GM12878 (cell line): Measurements from ENCODE around the gene KRT81. TPM values are rescaled to one million over a fixed set of nuclear protein-coding genes. Genes with fewer than 3 reads are reported as not detected.

Source experiments
- ATAC-seq: fragments of 200-7000 bp; cut with Tn5 transposase; 3 replicates; pipeline ENCODE4 v1.9.1; 2020; ENCODE audit warnings: mild to moderate bottlenecking, moderate library complexity
- BruUV-seq: library from RNA; stranded (reverse); fragments of 400-500 nt; replicated peaks from 2 replicates; lab custom pipeline; 2021; lab: Mats Ljungman, UMichigan
- CTCF ChIA-PET: fragments of 300-600 bp; sonication (Branson Sonifier 250); formaldehyde crosslinking; extraction: SDS; loops from one replicate; lab custom pipeline; 2021; ENCODE audit warnings: inconsistent platforms; lab: Yijun Ruan, JAX
- POLR2A ChIA-PET: fragments of 350-600 bp; formaldehyde crosslinking; extraction: SDS; loops from one replicate; lab custom pipeline; 2021; ENCODE audit warnings: inconsistent platforms; lab: Charles Lee
- RAD21 ChIA-PET: fragments of 300-600 bp; sonication (Branson Sonifier 250); formaldehyde crosslinking; loops from one replicate; lab custom pipeline; 2023; ENCODE audit warnings: antibody characterized with exemption; ENCODE audit not compliant: unreplicated experiment; lab: Charles Lee
- SMC1A ChIA-PET: fragments of 300-600 bp; sonication (Branson Sonifier 250); formaldehyde crosslinking; loops from one replicate; lab custom pipeline; 2023; ENCODE audit not compliant: unreplicated experiment, uncharacterized antibody; lab: Charles Lee
- DNase-seq: peaks from one replicate; pipeline ENCODE4 v3.0.0-alpha.2; 2011; ENCODE audit warnings: low read depth, low spot score
- FAIRE-seq: peaks from 3 replicates; lab custom pipeline; 2011; peaks lifted over from hg19 to GRCh38; lab: Jason Lieb, UNC
- H2AFZ ChIP-seq: 2 replicates; pipeline ENCODE4 v1.6.0; 2011; ENCODE audit warnings: low read depth, low read length, control low read depth; ENCODE audit not compliant: control insufficient read depth
- H3K27ac ChIP-seq: 2 replicates; pipeline ENCODE4 v1.5.1; 2011; ENCODE audit warnings: control low read depth; ENCODE audit not compliant: control insufficient read depth, insufficient read depth
- H3K27me3 ChIP-seq, 2 experiments: replicated peaks in 1 of 2; 2 replicates each; pipeline versions ENCODE4 v1.6.0 to v1.6.1; 2011; ENCODE audit warnings: low read length in 1 of 2; ENCODE audit not compliant: control insufficient read depth in 2 of 2, insufficient read depth in 2 of 2
- H3K36me3 ChIP-seq, 2 experiments: 2 replicates each; pipeline ENCODE4 v1.5.1; 2011; ENCODE audit warnings: low read length in 1 of 2; ENCODE audit not compliant: control insufficient read depth in 2 of 2, insufficient read depth in 2 of 2
- H3K4me1 ChIP-seq: 2 replicates; pipeline ENCODE4 v1.6.1; 2011; ENCODE audit warnings: mild to moderate bottlenecking, low read length, moderate library complexity, mixed read lengths; ENCODE audit not compliant: control insufficient read depth, insufficient read depth
- H3K4me2 ChIP-seq: 2 replicates; pipeline ENCODE4 v1.6.0; 2011; ENCODE audit warnings: control low read depth; ENCODE audit not compliant: control insufficient read depth, insufficient read depth
- H3K4me3 ChIP-seq: fragments of 200-600 bp; sonication (generic); 2 replicates; pipeline ENCODE4 v1.5.1; 2016
- H3K79me2 ChIP-seq: 2 replicates; pipeline ENCODE4 v1.6.0; 2011; ENCODE audit warnings: low read length; ENCODE audit not compliant: control insufficient read depth, insufficient read depth
- H3K9ac ChIP-seq: 2 replicates; pipeline ENCODE4 v1.8.0; 2011; ENCODE audit warnings: low read length, control low read depth, mixed read lengths; ENCODE audit not compliant: control insufficient read depth, insufficient read depth
- H3K9me3 ChIP-seq: replicated peaks from 3 replicates; pipeline ENCODE4 v1.5.1; 2011; ENCODE audit warnings: mild to moderate bottlenecking, low read length; ENCODE audit not compliant: control insufficient read depth, insufficient read depth
- H4K20me1 ChIP-seq: 2 replicates; pipeline ENCODE4 v1.6.0; 2011; ENCODE audit not compliant: control insufficient read depth, insufficient read depth
- CHD1 ChIP-seq: IDR thresholded peaks from 2 replicates; pipeline ENCODE4 v1.6.1; 2012; ENCODE audit warnings: low read depth, low read length, improper control_type of control experiment
- DPF2 ChIP-seq: fragments of 450-650 bp; IDR thresholded peaks from 2 replicates; pipeline ENCODE4 v1.6.1; 2017; ENCODE audit warnings: mild to moderate bottlenecking
- ETV6 ChIP-seq, 2 experiments: fragments of 450-650 bp in 1 of 2; IDR thresholded peaks in 1 of 2; conservative IDR thresholded peaks in 1 of 2; 2 replicates each; pipeline ENCODE4 v1.6.1; 2014; ENCODE audit warnings: antibody characterized with exemption in 1 of 2, borderline replicate concordance in 1 of 2, low read depth in 1 of 2, mild to moderate bottlenecking in 1 of 2, moderate library complexity in 1 of 2
- NRF1 ChIP-seq: conservative IDR thresholded peaks from 2 replicates; pipeline ENCODE4 v1.6.1; 2011; ENCODE audit warnings: mild to moderate bottlenecking, low read depth, low read length, improper control_type of control experiment
- TBL1XR1 ChIP-seq: IDR thresholded peaks from 2 replicates; pipeline ENCODE4 v1.6.1; 2012; ENCODE audit warnings: low read depth, low read length, improper control_type of control experiment
- WGBS: methylation state at CpG from one replicate; pipeline ENCODE4 v1.1.6; 2016; ENCODE audit warnings: low lambda C conversion rate; ENCODE audit not compliant: insufficient replicate concordance, insufficient coverage; ENCODE audit errors: missing lambda C conversion rate; 5-methylcytosine and 5-hydroxymethylcytosine counted together
- in situ Hi-C: fragments of 300-500 bp; cut with MboI; formaldehyde crosslinking; loops from 9 replicates; pipeline ENCODE4 v1.14.3; 2018; ENCODE audit warnings: mixed read lengths
- intact Hi-C: fragments of 100-400 bp; cut with micrococcal nuclease; formaldehyde crosslinking; loops from one replicate; pipeline ENCODE4 v1.14.2; 2022; ENCODE audit not compliant: unreplicated experiment
- polyA plus RNA-seq, 11 experiments: library from polyadenylated mRNA; depleted of rRNA in 4 of 11; unstranded in 6 of 11; stranded (reverse) in 5 of 11; fragments of >200 nt; fragmentation: Nextera tagmentation in 4 of 11; fragmentation: Illumina TruSeq in 1 of 11; extraction: Ambion mirVana in 4 of 11; extraction: Trizol in 1 of 11; gene quantifications; 1 replicate in 1 of 11; 2 replicates in 10 of 11; pipeline versions ENCODE4 v1.2.1 to v1.2.3, GENCODE V29; 2011 to 2016; ENCODE audit warnings: inconsistent platforms in 2 of 11, missing spikeins in 2 of 11, low read depth in 1 of 11
- total RNA-seq, 4 experiments: library from RNA; depleted of rRNA in 3 of 4; stranded (reverse); fragments of >200 nt in 3 of 4; fragmentation: Illumina TruSeq in 1 of 4; extraction: Trizol in 1 of 4; gene quantifications; 2 replicates each; pipeline versions ENCODE4 v1.2.1 to v1.2.3, GENCODE V29; 2013 to 2021
- TF ChIP-seq, protein P1 (sequence below): IDR thresholded peaks from 2 replicates; pipeline ENCODE4 v1.6.1; 2012; ENCODE audit warnings: low read length, inconsistent platforms
- TF ChIP-seq, protein P2 (sequence below): fragments of 450-650 bp; formaldehyde crosslinking; IDR thresholded peaks from 2 replicates; pipeline ENCODE4 v1.5.0; 2022; ENCODE audit warnings: mild to moderate bottlenecking, missing genetic modification characterization

Gene KRT81
- total and polyA plus RNA-seq, 10 of the 15 experiments (the other 5 are each of a cell fraction or from before 2014, with no cell fraction given), result 0.05 to 0.15 TPM; not detected in 8

DNA sequence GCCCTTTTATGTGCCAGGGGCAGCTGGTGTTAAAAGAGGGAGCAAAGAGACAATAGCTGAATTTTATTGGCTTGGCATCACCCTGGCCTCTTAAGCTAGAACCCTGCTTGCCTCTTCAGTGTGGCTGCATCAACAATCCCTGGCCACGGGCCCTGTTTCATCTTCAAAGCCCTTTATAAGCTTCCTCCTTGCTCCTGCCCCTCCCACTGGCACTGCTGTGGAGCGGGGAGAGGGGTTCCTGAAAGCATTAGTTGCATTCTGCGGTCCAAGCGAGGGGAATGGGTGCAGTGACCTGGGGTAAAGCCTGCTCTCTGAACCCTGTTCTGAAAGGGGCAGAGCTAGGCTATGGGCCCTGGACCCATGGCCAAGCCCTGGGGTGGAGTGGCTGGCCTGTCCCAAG is 30.1 kb upstream of the KRT81 start:
- Histone ChIP-seq H3K9ac (no peak overlapping the region), H3K4me1 (no peaks in the 10 kb centered on the region), H2AFZ (no peak overlapping the region), H3K9me3 (no peaks in the 10 kb centered on the region), H3K27me3 (peaks cover 3 to 8% of the 10 kb centered on the region in 2 experiments), H3K36me3 (no peaks in the 10 kb centered on the region), H4K20me1 (no peaks in the 10 kb centered on the region), H3K4me3 (no peak overlapping the region), H3K27ac (no peak overlapping the region), H3K4me2 (no peak overlapping the region), H3K79me2 (no peaks in the 10 kb centered on the region)
- ATAC-seq (no peak), FAIRE-seq (no peak), DNase-seq (no peak)
- intact Hi-C loops, result loop anchor here (10.0 kb wide), 1 partner anchor 107 kb away; no protein-coding TSS in a partner anchor
- no TSS peak for BruUV-seq
- ChIA-PET POLR2A (no interaction called here), RAD21 (no interaction called here), SMC1A (no interaction called here), CTCF (interaction anchor here (1.0 kb wide), 1 partner anchor 11 kb away, joined by 3 read pairs; no protein-coding TSS in a partner anchor)
- in situ Hi-C loops, result loop anchor here (10.0 kb wide), 1 partner anchor 167 kb away; no protein-coding TSS in a partner anchor
- 8% methylated on average over 4 of the region's 4 CpGs for WGBS
- TF ChIP-seq TBL1XR1 (no peak), ETV6 (conservative IDR thresholded peaks at IDR 0.05 in 1 of 2, IDR thresholded peaks at IDR 0.05 in 1 of 2; ENCODE audit: borderline replicate concordance in 1 of 2, low read depth in 1 of 2) (no peak), DPF2 (no peak), CHD1 (no peak), NRF1 (no peak)
- TF ChIP-seq, protein P1, sequence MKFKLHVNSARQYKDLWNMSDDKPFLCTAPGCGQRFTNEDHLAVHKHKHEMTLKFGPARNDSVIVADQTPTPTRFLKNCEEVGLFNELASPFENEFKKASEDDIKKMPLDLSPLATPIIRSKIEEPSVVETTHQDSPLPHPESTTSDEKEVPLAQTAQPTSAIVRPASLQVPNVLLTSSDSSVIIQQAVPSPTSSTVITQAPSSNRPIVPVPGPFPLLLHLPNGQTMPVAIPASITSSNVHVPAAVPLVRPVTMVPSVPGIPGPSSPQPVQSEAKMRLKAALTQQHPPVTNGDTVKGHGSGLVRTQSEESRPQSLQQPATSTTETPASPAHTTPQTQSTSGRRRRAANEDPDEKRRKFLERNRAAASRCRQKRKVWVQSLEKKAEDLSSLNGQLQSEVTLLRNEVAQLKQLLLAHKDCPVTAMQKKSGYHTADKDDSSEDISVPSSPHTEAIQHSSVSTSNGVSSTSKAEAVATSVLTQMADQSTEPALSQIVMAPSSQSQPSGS, result no peak
- TF ChIP-seq, protein P2, sequence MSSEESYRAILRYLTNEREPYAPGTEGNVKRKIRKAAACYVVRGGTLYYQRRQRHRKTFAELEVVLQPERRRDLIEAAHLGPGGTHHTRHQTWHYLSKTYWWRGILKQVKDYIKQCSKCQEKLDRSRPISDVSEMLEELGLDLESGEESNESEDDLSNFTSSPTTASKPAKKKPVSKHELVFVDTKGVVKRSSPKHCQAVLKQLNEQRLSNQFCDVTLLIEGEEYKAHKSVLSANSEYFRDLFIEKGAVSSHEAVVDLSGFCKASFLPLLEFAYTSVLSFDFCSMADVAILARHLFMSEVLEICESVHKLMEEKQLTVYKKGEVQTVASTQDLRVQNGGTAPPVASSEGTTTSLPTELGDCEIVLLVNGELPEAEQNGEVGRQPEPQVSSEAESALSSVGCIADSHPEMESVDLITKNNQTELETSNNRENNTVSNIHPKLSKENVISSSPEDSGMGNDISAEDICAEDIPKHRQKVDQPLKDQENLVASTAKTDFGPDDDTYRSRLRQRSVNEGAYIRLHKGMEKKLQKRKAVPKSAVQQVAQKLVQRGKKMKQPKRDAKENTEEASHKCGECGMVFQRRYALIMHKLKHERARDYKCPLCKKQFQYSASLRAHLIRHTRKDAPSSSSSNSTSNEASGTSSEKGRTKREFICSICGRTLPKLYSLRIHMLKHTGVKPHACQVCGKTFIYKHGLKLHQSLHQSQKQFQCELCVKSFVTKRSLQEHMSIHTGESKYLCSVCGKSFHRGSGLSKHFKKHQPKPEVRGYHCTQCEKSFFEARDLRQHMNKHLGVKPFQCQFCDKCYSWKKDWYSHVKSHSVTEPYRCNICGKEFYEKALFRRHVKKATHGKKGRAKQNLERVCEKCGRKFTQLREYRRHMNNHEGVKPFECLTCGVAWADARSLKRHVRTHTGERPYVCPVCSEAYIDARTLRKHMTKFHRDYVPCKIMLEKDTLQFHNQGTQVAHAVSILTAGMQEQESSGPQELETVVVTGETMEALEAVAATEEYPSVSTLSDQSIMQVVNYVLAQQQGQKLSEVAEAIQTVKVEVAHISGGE, result no peak
